HG03159 (cell line): ENCODE results near the gene KCNJ10.
"Not testable (repeated sequence)": the region's sequence is repeated elsewhere in the genome, so short reads cannot be mapped to it uniquely, and the experiment has no call there.

Experiments used
- ATAC-seq: cut with Tn5 transposase; IDR thresholded peaks from one replicate; pipeline ENCODE4 v1.9.1; 2021; ENCODE audit warnings: mild to moderate bottlenecking, moderate library complexity; ENCODE audit not compliant: unreplicated experiment

The KCNJ10 gene

DNA sequence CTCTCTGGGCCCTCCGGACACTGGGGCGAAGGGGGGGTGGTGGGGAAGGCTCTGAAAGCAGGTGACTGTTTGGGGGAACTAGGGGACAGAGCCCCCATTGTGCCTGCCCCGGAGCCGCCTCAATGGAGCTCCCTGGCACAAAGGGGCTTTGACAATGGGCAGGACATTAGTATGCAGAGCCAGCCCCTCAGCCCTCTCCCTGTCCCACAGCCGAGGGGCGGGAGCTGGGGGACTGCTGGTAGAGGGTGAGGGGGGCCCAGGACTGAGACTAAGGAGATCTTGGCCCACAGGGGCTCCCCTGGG lies 7.8 kb downstream of the KCNJ10 start:
- ATAC-seq: no peak

DNA sequence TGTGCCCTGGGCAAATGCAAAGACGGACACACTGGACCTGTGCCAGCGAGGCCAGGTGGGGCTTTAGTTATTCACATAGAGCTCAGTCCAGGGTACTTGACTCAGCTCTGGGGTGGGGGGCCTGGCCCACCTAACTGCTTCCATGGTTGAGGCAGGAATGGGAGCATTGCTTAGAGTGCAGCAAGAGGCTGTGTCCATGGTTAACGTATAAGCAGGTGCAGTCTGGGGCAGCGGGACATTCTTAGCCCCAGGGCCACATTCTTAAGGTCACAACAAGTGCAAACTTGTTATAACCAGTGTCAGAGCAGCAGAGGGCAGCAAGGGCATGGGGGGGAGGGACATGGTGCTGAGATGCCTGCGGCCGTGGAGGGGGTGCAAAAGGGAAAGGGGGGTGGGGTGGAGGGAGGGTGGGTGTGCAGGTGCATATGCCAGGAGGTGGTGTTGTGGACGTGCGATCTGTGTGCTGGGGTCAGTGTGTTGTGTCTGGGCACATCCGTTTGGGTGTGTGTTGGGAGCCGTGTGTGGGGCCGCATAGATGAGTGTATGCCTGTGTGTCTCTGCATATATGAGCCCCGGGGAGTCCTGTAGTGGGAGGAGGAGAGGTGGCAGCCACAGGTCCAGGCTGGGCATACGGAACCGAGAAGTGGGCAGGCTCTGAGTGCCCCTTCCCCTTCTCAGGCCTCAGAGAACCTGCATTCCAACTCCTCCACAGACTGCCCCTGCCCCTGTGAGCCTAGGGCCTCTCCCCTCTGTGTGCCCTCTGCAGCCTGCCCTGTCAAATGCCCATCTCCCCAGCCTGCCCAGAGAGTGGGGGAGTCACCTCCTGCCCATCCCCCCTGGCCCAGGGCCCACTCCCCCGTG lies 8.4 kb downstream of the KCNJ10 start:
- ATAC-seq: no peak

DNA sequence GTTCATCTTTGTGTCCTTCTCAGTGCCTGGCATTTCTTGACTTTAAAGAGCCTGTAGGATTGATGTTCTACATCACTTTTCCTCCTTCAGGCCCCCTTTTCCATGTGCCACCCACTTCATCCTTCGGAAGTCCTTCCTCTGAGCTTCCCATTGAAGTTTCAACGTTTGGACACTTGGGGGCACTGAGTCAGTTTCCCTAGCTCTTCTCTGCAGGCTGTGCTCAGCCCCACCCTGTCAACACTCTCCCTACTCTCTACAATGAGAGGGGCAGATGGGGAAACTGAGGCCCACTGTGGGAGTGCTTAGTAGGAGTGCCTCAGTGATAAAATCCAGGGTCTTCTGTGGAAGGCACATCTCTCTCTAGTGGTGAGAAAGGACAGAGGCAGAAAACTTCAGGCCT lies 11.9 kb downstream of the KCNJ10 start:
- no peak for ATAC-seq

DNA sequence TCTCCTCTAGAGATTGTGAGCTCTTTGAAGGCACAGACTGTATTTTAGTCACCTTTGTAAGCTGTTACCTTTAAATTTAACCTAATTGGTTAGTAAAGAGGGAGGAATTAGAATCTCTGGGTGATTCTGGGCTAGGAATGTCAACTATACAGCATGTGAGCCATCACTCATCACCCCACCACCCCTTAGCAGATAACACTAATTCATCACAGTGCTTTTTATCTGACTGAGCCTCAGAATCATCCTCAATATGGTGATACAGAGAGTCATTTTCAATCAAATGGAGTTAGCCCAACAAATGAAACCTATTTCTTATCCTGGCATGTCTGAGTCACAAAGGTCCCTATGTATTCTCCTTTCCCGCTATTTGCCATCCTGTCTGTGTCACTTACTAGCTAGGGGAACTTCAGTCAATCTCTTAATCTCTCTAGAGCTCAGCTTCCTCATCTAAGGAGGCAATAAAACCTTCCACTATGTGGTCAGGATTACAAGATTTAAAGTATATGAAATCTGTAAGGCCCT lies 13.3 kb downstream of the KCNJ10 start:
- no peak for ATAC-seq

DNA sequence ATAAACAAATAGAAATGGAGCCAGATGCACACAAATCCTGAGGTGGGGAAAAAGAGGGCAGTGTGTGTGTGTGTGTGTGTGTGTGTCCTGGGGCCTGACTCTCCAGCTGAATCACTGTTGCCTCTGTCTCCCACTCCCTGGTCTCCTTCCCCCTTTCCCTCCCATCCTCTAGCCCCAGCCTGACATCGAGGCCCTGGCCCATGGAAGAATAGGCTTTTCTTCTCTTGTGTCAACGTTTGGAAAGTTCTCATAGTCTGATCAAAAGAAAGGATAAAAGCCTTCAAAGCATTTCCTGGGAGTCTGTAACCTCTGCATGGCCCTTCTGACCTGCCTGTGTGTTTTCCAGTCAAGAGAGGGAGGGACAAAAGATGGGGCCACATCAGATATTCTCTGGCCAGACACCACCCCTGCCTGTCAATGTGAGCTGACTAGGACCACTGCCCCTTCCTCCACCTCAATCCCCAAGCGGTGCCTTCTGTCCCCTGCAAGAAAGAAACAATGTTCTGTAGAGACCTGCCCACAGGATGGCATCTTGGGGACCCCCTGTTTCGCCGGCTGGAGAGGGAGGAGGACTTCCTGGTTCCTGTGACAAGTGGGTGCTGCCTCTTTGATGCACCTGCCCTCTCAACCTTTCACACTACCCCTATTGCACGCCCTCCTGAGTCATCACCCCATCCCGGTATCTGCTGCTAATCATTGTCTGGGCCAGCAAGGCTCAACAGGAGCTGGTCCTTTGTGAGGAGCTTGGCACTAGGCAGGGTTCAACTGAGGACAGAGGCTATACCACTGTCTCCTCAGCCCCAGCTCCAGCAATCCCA lies 16.2 kb downstream of the KCNJ10 start:
- ATAC-seq: no peak

DNA sequence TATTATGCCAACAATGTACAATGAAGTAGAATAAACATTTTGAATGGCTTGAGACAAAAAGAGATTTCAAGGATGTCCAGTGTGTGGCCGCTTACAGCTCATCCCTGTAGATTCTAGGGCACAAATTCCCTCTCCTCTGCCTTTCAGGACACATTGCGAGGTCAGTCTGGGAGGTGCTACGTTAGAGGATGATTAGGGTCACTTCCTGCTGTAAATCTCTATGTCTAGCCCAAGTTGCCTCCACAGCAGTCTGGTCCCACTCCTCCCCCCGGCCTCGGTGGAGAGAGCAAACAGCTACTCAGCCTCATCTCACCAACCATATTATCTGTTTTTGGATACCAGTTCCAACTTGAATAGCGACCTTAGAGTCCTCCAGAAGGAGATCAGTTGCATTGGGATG lies 17.0 kb downstream of the KCNJ10 start:
- ATAC-seq: no peak

DNA sequence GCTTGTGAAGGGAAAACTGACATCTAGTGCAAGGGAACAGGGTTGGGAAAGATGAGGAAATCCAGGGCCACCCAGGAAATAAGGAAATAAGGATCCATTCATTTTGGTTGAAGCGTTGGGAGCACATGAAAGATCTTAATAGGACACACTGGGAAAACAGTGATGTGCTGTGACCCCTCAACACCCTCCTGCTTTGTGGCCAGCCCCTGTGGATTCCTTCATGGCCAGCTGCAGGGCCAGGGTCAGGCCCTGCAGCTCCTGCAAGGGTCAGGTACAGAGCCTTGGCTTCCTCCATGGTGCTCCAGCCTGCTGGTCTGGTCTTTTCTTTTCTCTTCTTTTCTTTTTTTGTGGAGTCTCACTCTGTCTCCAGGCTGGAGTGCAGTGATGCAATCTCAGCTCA lies 19.3 kb downstream of the KCNJ10 start:
- no peak for ATAC-seq

DNA sequence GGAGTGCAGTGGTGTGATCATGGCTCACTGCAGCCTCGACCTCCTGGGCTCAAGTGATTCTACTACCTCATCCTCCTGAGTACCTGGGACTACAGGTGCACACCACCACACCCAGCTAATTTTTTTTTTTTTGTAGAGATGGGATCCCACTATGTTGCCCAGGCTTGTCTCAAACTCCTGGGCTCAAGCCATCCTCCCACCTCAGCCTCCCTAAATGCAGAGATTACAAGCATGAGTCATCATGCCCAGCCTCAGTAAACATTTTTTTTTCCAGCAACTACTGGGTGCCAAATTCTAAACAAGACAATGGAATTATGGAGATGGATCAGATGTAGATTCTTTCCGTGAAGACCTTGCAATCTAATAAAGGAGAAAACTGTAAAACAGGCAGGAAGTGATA lies 19.8 kb downstream of the KCNJ10 start:
- ATAC-seq: not testable (repeated sequence)

DNA sequence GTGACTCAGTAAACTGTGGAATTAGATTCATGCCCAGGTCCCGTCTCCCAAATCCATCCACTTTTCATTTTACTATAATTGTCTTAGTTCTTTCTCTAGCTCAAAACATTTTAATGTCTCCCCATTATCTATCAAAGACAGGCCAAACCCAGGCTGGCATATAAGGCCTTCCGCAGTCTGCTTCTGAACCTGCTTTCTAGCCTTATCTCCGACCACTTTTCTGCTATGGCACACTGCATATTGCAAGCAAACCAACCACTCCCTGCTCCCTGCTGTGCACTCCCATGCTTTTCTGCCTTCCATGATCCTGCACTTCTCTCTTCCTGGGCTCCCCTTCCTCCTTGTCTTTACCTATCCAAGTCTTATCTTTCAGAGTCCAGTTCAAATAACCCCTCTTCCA lies 20.9 kb downstream of the KCNJ10 start:
- ATAC-seq: no peak

DNA sequence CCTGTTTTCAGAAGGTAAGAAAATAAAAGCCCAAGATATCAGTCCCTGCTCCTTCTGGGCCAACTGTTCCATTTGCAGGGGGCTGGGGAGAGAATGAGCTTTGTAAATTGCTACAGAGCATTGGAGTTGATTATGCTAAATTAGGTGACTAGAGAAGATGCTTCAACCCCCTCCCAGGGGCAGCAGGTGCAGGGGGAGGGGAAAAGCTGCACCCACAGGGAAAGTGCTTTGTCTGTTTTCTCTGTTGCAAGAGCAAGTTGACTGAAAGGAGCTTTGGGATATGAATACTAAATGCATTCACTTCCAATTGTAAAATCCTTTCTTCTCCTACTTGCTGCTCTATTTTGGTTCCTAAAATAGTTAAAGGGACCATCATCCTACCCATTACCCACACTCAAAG lies 21.6 kb downstream of the KCNJ10 start:
- ATAC-seq: no peak

DNA sequence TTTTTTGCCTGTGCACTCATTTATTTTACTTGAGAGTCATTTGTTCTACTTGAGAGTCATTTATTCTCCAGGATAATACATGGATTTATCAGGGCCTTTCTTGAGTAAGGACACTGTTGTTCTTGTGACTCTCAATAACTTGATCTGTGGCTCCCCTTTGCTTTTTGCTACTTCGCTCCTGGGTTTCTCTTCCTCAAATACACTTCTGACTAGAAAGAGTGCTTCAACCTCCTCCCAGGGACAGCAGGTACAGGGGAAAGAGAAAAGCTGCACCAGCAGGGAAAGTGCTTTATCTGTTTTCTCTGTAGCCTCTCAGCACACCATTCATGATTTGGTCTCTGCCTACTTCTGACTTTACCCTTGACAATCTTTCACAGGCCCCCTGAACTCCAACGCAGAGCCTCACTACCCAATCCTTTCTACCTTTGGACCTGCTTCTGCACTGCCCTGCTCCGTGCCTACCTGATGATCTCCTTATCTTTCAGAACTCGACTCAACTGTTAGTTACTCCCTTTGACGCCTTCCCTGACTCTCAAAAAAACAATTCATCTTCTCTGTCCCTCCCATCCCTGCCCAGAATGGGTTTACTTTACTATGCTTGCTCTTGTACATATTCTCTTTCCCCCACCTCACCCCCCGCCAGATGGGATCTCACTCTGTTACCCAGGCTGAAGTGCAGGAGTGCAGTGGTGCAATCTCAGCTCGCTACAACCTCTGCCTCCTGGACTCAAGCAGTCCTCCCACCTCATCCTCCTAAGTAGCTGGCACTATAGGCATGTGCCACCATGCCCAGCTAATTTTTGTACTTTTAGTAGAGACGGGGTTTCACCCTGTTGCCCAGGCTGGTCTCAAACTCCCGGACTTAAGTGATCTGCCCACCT lies 22.6 kb downstream of the KCNJ10 start:
- ATAC-seq: no peak

DNA sequence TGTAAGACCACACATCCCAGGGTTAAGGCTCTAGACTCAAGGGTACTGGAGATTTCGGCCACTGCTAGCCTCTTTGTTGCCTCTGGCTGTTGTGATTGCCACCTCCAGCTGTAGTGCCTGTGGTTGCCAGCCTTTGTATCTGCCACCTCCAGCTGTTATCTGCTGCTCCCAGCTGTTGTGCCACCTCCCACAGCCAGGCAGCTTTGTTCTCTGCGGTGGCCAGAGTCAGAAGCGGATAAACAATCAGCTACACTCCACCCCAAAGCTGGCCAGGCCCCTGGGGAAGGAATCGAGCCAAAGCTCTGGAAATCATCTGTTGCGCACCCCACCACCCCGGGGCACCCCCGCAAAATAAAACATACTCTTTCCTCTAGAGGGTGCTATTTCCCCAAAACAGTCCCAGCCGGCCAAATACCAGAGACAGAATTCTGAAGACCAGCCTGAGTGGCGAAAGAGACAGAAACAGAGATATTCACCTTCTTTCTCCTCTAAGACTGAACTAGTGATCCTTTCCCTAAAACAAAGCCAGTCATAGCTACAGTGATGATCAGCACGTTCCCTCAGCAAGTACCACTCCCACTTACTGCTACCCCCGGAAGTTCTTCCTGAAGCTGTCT lies 23.4 kb downstream of the KCNJ10 start:
- no peak for ATAC-seq

DNA sequence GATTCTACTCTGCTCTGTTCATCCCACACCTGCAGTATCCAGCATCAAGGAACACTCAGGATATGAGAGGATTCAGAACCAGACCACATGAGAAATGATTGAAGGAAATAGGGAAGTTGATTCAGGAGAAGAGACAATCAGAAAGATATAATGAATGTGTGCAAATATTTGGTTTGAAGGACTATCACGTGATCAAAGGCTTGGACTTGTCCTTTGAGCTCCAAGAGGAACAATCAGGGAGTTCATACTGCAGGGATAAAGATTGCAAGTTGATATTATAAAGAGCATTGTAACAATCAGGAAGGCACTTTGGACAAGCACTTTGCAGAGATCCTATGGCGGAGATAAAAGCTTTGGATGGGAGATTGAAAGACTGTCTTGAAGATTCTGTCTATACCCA lies 24.3 kb downstream of the KCNJ10 start:
- no peak for ATAC-seq

DNA sequence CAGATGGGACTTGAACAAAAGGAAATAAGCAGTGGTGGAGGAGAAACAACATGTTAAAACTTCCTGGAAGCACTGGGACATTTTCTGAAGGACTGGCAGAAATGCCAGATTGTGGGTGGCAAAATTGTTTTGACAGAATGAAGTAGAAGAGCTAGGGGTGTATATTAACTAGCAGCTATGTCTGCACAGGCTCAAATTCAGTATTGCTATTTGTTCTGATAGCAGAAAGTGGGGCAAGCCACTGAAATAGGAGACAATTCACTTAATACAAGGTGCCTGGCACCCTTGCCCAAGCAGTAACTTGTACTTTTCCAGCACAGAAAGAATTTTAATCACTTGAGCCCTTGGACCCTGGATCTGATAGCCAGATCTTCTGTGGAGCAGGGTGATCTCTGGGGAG lies 26.4 kb downstream of the KCNJ10 start:
- ATAC-seq: no peak

DNA sequence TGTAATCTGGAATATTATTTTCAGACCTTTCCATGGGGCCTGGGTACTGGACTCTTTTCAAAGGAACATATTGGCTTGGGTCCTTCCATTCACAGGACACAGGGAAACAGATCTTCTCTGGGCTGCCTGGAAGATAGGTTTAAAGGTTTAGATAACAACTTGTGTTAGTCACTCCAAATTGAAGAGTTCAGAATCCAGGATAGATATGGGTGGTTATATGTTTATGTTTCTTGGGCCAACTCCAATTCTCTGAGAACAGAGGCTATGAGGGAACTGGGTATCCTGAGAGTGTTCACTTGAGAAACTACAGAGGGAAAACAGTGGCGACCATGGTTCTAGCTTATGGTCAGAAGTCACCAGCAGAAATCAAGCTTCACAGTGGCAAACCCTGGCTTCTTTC lies 29.5 kb downstream of the KCNJ10 start:
- no peak for ATAC-seq

DNA sequence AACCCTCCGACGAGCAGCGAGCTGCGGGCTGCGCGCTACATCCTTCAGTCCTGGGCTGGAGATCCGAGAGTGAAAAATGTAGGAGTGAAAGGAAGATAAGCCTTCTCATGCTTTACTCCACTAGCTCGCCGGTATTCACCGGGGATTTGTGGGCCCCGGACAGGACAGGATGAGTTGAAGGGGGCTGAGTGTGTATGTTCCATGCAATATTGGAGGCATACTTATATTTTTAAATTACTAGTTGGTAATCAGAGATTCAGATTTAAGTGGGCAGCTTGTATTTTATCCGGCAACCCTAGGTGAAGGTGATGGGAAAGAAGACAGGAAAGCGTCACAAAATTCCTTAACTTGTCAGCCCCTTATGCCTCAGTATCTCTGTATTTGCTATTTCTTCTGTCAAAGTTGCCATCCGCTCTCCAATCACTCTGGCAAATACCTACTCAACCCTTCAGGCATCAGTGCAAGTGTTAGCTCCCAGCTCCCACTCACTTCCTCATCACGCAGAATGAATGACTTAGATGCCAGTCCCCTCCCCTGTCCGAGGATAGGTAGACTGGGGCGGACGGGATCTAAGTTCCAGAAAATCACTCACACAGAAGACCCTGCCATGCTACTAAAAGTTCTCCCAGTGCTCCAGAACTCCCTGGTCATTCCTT lies 37.7 kb downstream of the KCNJ10 start:
- peak; percentile 15 for ATAC-seq

DNA sequence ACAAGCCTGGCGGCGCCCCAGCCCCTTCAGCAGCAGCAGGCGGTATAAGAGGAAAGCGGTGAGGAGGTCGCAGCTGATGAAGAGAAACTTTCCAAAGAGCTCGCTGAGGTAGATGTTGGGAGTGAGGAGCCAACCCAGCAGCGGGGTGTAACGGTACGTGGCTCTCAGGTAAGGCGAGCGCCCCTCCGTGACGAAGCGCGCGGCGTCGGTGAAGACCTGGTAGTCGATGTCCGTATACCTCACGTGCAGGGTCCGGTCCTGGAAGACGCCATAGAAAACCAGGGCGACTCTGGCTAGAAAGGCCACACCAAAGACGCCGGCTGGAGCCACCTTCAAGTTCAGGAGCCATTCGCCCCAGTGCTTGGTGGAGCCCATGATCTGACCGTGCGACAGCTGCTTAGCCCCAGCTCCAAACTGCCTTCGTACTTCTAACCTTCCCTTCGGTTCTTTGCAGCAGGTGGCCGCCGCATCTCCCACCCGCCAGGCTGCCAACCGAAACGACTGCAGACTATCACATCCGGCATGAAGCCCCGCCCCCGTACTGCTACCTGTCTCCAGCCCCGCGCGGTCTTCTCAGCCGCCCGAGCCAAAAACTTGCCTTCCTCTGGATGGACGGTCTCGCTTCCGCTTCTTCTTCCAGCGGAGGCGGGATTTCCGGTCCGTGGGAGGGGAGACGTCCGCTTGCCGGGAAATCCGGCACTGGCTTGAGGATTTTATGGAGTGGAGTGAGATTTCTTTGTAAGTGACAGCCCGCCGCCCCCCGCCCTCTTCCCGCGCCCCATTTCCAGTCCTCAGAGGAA lies 38.4 kb downstream of the KCNJ10 start, which contains the start of gene PIGM:
TSS of gene PIGM (minus strand) at position 626 of the 800 bp plus-strand sequence. CDS start at position 375, 251 bp downstream.
- peak; percentile 94 for ATAC-seq

DNA sequence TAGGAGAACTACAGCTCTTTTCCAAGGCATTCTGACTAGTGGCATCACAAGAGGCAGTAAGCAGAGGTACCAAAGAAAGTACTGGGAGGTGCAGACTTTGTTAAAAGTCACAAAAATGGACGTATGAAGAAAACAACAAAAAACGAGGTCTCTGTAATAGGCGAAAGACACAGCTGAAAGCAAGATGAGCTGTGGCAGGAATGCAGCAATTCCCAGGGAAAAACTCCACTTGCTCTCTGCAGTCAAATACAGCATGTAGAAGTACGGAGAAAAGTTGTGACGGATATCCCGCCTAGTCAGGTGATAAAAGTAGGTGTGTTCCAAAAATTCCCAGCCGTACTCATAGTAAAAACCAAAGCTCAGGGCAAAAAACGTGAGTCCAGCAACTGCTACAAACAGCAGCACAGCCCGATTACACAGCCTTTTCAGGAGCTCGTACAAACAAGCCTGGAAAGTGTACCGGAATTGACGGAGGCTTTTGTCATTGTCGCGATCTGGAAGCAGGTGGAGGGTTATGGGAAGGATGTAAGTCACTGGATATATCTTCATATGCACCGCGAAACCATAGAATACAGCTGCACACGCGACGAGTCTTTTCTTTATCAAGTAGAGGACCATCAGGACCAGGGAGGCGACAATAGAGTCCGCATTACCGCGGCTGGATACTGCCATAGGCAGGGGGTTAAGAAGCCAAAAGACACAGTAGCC lies 39.1 kb downstream of the KCNJ10 start:
- peak; percentile 21 for ATAC-seq

DNA sequence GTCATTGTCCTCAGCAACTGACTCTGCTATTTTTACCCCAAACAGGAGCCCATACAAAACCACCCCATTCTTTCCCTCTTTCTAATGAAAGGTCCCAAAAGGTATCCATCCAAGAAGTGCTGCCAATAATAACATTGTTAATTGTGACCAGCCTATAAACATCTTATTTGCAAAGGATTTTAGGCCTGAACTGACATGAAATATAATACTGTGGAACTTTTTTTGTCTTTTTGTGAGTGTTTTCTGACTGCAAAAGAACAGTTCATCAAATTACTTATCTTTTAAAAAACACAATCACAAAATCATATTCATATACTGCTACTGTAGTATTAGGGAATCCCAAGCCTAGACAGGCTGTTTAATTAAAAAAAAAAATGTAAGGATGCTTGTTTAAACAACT lies 41.5 kb downstream of the KCNJ10 start:
- ATAC-seq: no peak
